Hematopoietic multipotent progenitor cell treated with erythropoietin and hydrocortisone succinate and interleukin-3 and kit ligand, for 17 days (in vitro differentiated cells): Measurements from ENCODE around the gene EIF2S3.
"Not testable (repeated sequence)": the region's sequence is repeated elsewhere in the genome, so short reads cannot be mapped to it uniquely, and the experiment has no call there.

Experiments
- DNase-seq: peaks from one replicate; pipeline ENCODE4 v3.0.0-alpha.2; 2015; ENCODE audit warnings: low spot score

Gene EIF2S3

DNA sequence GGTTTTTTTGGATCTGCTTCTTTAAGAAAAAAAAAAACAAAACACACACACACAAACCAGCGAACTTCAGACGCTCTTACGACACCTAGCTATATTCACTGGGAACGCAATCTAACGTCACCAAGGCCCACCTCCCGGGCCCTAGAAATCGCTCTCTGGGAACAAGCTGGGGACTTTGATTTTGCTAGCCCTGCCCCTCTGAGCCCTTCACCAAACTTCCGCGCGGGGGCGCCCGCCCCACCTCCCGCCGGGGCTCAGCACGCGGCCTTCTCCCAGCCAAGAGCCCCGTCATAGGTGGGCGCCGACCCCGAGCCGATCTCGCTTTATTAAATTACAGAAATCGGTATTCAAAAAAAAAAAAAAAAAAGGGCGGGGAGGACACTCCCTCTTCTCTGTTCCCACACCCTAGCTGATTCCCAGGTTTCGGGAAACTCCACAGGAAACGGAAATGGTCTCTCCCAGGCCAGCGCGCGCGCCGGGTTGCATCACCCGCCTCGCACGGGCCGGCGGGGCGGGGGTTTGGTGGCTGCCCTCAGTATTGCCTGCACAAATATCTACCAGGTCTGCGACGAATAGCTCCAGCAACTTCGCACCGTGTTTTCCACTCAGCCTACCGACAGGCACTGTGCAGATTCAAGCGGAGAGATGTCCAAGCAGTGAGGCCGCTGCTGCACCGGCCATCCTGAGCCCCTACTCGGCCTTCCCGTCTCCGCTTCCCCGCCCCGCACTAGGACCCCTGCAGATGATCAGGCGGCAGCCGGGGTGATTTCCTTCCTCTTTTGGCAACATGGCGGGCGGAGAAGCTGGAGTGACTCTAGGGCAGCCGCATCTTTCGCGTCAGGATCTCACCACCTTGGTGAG lies at the start of gene EIF2S3:
EIF2S3 (plus strand) TSS at position 775 of the 861 bp plus-strand sequence; CDS start at position 788, 13 bp downstream.
- peak; percentile 92 for DNase-seq

DNA sequence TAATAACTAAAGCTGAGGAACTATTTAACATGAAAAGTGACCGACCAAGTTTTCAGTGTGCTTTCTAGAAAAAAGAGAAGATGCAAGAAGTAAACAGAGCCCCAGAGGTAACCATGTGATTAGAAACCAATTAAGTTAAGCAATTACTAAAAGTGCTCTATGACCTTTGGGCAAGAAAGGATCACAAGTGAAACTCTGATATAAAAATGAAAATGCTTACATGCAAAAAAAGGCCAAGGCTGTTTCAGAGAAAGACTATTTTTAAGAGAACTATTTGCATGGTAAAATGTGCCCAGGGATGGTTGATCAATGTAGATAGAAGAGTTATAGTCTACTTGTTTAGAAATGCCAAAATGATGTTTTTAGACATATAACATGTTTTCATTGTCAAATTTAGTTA lies 49.7 kb upstream of the EIF2S3 start:
- DNase-seq: no peak

DNA sequence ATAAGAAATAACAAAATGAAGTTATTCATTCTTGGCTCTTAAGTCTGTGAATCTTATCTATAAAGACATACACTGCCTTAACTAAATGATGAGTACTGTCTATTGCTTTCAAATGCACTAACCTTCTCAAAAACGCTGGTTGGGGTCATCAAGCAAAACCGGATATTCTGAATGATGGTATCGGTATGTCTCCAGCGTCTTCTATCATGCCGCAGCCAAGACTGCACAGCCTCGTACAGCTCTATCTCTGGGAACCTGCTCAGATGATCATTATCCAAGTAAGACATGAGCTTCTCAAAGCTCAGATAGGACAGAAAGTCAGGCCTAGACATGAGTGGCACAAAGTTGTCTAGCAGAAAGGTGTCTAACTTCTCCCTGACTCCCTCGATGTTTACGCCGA lies 48.9 kb upstream of the EIF2S3 start:
- no peak for DNase-seq

DNA sequence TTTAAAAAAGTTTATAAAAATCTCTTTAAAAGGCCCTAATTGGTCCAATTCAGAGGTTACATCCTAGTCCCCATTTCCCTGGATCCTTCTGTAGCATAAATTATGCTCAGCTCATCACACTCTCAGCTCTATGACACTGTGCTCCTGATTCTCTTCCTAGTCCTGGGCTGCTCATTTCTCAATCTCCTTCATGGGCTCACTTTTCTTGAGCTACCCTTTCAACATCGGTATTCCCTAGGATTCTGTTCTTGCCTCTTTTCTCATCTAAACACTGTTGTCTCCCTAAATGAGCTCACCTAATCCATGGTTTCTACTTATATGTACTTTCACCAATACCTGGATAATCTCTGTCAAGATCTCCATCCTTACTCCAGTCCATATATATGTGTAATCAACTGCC lies 42.5 kb upstream of the EIF2S3 start:
- no peak for DNase-seq

DNA sequence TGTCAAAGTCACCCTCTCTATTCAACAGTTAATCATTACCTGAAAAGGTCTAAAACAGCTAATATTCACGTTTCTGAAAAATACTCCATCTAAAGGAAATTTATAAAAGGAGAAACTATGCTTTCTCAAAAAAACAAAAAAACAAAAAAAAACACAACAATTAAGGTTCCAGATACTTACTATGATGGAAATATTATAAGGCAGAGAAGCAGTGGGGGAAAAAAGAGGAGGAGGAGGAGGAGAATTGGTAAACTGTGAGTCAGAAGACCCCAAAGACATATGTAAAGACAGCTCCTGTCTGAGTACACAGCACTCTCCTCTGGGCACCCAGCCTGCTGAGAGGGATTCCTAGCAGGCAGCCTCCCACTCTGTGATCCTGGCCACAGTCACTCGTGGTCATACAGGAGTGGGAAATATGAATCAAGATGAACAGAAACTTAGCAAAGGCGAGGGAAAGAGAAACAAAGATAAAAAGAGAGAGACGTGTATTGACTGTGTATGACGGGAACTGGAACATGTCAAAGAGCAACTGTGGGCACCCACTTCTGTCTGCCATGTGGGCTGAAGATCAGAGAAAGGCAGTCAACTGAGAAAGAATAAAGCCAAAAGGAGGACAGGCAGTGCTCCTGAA lies 40.3 kb upstream of the EIF2S3 start:
- DNase-seq: no peak

DNA sequence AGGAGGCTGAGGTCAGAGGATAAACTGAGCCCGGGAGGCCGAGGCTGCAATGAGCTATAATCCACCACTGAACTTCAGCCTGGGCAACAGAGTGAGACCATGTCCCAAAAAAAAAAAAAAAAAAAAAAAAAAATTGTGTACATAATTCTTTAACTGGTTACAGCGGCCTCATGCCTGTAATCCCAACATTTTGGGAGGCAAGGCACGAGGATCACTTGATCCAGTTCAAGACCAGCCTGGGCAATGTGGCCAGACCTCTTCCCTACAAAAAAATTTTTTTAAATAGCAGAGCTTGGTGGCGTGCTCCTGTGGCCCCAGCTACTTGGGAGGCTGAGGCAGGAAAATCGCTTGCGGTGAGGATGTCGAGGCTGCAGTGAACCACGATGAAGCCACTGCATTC lies 37.1 kb upstream of the EIF2S3 start:
- DNase-seq: no peak

DNA sequence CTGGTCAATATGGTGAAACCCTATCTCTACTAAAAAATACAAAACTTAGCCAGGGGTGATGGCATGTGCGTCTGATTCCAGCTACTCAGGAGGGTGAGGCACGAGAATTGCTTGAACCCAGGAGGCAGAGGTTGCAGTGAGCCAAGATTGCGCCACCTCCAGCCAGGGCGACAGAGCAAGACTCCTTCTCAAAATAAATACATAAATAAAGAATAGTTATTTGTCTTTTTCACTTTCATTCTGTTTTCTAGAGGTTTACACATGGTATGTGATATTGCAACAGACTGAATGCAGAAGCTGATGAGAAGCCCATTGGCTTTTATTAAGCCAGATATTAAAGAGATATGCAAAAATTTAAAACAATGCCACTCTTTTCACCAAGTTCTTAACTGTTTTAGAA lies 35.9 kb upstream of the EIF2S3 start:
- no peak for DNase-seq

DNA sequence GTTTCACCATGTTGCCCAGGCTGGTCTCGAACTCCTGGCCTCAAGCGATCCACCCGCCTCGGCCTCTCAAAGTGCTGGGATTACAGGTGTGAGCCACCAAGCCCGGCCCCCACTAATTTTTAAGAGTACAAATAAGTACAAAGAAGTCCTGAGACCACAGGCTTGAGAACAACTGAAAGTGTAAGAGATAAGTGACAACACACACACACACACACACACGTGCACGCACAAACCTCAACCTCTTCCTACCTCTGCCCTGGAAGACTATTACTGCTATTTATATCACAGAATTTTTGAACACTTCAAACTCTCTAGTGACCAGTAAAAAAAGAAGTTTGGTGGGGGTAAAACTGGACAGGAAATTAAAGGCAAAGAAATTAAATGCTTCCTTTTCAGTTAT lies 35.3 kb upstream of the EIF2S3 start:
- DNase-seq: no peak

DNA sequence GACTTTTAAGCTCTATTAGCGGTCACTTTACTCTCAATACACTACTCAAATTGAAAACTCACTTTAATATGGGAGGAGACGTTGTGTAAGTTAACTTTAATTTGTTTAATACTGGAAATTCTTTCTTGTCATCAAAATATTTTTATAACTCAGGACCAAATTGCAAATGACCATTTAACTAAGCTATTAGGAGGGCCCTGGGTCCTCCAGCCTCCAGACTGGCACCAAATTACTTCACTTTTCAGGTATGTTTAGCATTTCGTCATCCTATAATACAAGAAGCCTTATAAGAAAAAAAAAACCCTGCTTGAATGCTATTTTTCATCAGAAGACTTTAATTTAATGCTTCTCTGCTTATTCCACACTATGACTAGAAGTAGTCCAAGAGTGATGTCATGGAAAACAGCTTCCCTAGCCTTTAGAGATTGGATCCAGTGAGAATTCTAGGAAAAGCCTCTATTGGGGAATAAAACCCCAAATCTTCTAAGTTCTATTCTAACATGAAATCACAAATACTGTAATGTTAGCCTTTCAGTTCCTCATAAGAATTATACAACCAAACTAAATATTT lies 34.4 kb upstream of the EIF2S3 start:
- DNase-seq: no peak

DNA sequence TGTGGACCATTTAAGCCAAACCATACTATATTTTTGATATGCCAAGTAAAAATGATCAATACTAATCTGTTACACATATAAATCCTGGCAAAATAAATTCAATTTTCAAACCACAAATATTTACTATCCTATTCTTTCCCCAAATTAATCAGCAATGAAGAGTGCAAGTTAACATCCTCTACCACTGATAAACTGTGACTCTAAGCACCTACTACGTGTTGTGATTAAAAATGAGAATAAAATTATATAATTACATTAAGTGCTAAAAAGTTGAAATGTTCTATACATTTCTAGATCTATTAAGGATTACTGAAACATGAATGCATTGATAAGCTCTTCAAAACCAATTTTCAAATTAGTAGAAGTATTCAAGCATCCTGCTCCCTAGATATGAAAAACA lies 31.2 kb upstream of the EIF2S3 start:
- DNase-seq: no peak

DNA sequence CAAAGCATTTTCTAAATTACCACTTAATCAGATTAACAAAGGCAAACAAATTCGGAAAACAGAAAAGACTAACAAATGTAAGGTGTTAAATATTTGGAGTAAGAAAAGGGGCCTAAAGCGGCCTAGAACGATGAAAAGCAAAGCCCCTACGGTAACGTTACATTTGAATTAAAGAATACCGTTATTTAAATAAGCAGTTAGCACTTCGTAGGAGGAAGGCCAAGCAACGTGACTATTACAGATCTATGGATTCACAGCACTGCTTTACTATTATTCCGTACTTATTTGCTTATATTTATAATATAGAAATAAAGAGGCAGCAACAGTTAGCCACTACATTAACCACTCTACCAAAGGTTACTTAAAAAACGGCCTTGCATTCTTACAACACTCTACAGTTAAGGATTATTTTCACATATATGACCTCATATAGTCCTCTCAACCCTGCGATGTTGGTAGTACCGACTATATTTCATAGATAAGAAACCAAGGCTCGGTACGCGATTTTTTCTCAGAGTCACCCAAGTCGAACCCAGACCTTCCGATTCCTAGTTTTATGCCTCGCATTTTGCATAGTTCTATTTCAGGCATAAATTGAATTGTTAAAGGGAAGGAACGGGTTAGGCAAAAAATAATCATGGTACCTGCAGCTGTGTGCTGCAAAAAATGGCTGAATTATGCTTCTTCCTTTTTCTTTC lies 30.6 kb upstream of the EIF2S3 start:
- DNase-seq: peak; percentile 56

DNA sequence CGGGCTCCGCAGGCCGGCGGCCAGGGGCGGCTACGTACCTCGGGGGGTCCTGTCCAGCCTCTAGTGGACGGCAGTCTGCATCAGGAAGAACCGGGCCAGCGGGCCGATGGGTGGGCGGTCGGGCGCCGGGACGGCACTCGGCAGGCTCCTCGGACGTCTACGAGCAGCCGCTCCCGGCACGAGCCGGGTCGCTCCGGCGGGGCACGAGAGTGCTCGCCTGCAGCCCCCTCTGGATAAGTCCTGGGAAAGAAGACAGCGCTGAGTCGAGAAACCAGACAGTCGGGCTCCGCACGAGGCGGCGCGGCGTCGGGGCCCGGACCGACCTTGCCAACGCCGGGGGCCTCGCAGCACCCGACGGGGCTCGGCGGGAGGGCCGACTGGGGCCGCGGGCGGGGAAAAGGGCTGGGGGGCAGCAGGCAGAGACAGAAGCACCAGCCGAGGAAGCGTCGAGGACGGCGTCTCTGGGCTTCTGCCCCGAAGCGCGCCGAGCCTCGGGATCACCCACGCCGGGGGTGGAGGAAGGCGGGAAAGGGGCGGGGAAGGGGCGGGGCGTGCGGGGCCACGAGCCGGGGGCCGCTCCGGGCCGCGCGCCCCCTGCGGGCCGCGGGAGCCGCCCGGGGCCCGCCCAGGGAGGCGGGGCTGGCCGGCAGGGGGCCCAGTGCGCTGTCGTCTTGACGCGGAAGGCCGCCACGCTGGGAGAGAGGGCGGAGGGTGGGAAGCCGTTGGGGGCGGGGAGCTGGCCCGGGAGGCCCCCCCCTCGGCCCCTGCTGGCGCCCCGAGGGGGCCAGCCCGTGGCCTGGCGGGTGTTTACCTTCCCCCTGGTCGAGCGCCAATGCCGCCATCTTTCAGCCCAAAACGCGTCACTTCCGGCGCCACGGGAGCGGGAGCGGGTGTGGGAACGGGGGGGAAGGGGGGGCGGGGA lies 29.7 kb upstream of the EIF2S3 start:
- DNase-seq: peak; percentile 89

DNA sequence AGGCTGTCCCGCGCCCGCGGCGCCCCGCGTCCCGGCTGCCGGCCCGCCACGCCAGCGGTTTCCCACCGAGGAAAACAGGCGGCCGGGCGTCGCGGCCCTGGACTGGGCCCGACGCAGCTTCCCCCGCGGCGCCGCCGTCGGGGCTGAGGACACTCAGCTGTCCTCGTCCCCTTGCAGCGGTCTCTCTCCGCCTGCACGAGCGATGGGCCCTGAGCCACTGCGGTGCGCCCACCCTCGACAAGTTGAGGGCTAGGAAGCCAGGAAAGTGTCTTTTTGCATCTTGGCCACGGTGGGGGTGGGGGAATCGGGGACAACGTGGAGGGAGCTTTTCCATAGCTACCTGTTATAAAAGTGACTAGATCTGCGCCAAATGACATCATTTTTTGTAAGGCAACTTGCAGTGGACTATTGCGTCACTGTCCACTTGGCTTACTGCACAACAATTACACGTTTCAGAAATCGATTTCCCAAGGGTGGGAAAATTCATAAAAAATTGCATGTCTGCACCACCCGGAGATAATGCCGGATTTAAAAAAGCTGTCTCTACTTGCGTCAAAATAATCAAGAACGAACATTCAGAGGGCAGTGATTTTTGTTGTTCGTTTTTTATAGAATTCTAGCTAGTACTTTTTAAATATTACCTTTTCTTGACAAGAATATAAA lies 28.9 kb upstream of the EIF2S3 start:
- DNase-seq: peak; percentile 51

DNA sequence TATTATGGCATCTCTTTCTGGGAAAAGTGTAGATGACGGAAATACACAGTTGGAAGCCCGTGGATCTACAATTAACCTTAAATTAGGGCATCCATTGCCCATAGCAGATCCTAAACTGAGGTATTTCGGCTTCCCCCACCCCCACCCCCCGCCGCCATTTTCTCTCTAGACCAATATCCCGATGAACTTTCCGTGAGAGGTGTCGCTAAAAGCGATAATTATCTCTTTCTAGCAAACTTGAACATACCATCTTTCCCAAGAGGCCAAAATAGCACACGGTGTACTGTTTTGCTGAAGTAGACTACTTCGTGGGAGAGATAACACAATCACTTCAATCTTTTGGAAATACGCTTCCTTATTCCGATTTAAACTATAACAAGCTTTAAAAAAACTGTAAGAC lies 28.3 kb upstream of the EIF2S3 start:
- DNase-seq: peak; percentile 14

DNA sequence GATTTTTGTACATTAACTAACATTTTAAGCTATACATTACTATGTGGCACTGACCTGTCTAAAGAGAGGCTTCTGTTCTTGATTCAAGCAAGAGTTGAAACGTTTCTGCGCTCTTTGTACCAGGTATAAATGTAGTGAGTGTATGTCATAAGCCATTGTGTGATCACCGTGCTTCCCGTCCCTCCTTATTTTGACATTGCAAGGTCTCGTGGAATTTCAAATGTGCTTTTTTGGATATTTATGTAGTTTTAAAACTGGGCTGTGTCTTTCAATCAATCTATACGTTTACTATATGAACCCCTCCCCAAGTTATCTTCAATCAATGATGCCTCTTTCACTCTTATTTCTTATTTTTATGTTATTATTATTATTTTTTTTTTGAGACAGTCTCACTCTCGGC lies 27.7 kb upstream of the EIF2S3 start, which contains the start of gene KLHL15:
KLHL15 (minus strand) TSS at position 101 of the 400 bp plus-strand sequence. CDS start 20,493 bp downstream, outside the sequence.
- no peak for DNase-seq

DNA sequence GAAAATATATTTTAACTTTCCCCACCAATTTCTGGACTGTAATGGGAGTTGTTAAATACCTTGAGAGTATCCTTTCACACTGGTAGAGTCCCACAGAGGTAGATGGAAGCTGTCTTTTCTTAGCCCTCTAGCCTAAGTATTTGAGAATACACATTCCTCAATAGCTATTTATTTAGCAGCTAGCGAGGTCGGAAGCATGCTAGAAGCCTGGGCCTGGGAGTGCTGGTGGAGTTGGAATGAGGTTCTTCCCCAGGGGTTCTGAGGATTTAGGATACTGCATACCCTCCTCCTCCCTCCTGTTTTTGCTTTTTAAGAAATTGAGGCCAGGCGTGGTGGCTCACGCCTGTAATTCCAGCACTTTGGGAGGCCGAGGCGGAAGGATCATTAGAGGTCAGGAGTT lies 26.8 kb upstream of the EIF2S3 start:
- DNase-seq: no peak

DNA sequence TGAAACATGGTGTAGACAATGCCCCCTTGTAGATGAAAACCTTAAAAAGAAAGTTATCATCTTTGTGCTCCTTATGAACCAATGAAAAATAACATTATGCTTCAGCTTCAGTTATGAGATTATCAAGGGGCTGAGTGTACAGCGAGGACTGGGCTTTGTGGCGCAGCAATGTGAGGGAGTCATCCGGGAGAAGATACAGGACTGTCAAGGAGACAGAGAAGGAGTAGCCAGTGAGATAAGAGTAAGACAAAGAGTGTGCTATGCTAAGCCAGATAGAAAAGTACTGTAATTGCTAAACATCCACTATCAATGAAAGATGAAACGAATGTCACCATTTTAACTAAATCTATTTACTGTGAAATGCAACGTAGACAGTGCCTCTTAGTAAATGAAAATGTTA lies 24.2 kb upstream of the EIF2S3 start:
- no peak for DNase-seq

DNA sequence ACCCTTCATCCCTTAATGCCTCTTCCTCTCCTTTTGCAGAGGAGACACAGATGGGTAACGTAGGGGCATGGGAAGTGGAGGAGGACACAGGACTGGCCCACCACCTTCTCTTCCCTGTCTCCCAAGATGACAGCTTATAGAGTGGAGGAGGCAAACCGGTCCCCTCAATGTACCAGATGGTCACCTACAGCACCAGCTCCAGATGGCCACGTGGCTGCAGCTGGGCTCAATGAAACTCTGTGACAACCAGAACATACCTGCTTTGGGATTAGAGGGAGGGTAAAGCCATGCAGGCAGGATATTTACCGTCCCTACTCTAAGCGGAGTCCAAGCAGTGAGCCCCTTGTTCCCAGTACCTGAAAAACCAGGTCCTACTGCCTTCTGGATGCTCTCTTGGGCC lies 20.3 kb upstream of the EIF2S3 start:
- no peak for DNase-seq

DNA sequence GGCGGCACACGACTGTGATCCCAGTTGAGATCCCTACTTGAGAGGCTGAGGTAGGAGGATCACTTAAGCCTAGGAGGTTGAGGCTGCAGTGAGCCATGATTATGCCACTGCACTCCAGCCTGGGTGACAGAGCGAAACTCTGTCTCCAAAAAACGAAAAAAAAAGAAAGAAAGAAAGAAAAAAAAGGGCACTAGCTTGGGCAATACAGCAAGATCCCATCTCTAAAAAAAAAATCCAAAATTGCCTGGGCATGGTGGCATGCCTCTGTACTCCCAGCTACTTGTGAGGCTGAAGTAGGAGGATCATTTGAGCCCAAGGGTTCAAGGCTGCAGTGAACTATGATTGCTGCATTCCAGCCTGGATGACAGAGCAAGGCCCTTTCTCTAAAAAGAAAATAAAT lies 17.0 kb upstream of the EIF2S3 start:
- no peak for DNase-seq

DNA sequence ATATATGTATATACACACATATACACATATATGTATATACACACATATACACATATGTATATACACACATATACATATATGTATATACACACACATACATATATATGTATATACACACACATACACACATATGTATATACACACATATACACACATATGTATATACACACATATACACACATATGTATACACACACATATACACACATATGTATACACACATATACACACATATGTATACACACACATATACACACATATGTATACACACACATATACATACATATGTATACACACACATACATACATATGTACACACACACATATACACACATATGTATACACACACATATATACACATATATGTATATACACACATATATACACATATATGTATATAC lies 8.7 kb upstream of the EIF2S3 start:
- not testable (repeated sequence) for DNase-seq

DNA sequence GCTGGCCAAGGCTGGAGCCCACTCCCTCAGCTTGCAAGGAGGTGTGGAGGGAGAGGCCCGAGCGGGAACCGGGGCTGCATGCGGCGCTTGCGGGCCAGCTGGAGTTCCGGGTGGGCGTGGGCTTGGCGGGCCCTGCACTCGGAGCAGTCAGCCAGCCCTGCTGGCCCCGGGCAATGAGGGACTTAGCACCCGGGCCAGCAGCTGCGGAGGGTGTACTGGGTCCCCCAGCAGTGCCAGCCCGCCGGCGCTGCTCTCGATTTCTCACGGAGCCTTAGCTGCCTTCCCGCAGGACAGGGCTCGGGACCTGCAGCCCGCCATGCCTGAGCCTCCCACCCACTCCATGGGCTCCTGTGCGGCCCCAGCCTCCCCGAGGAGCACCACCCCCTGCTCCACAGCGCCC lies 5.1 kb upstream of the EIF2S3 start:
- not testable (repeated sequence) for DNase-seq
